ENCODE results near the gene PAQR7.

- TF ChIP-seq CTCF (IDR thresholded peaks at IDR 0.05), result no peak
- no peak for TF ChIP-seq POLR2A (IDR thresholded peaks at IDR 0.05)
Observed at GRCh38 chr1:25896266-25896665, 20.8 kb upstream of the PAQR7 start.
